ENCODE results near the gene NLN.
"Not testable (repeated sequence)": the region's sequence is repeated elsewhere in the genome, so short reads cannot be mapped to it uniquely, and the experiment has no call there.

NLN gene

DNA sequence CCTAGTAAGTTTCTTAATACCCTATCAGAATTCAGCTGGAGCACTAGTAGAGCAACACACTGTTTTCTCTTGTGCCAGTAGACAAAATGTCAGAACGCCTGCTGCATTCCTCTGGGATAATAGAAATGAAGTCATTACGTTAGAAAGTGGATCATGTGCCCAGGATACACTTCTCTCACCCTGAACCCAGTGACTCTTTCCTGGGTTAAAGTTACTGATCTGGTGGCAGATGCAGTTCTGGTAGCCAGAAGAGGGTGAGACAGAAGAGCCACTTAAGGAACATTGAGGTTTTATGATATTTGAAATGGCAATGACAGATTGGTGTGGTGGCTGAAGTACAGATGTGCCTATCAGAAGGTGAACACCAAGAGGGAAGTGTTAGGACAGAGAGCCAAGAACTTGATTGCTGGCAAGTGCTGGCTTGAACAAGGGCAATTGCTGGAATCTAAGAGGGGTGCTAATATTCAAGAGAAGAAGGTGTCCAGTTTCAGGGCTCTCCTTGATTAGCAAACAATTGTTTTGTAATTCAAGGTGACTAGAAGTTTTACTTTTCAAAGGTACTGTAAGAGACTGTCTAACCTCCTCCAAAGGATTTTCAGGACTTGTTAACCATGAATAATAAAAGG lies 110.7 kb downstream of the NLN start:
- no peak for DNase-seq (ENCODE audit: low spot score)

DNA sequence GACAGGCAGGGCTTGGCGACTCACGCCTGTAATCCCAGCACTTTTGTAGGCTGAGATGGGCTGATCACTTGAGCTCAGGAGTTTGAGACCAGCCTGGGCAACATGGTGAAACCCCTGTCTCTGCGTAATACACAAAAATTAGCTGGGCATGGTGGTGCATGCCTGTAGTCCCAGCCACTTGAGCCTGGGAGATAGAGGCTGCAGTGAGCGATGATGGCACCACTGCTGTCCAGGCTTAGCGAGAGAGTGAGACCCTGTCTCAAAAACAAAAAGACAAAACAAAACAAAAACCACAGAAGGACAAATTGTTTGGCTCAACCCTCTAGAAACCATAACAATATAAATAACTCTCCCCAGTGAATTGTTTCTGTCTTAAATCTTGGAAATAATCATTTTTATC lies 111.8 kb downstream of the NLN start:
- DNase-seq (ENCODE audit: low spot score) = no peak

DNA sequence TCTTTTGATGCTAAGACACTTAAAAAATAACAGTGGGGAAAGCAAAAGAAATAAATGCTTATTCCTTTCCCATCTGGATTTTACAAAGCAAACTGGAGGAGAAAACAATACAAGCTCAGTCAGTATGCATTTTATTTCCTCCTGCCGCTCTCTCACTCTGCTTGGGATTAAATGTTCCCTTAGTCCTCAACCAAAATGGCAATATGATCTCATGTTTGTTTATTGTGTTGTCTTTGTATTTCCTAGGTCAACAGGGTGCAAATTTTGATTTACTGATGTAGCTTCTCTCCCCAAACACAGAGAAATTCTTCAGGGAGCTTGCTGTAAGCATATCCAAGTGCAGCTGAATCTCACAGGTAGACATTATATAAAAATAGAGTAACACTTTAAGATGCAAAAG lies 112.3 kb downstream of the NLN start:
- DNase-seq (ENCODE audit: low spot score) = no peak

DNA sequence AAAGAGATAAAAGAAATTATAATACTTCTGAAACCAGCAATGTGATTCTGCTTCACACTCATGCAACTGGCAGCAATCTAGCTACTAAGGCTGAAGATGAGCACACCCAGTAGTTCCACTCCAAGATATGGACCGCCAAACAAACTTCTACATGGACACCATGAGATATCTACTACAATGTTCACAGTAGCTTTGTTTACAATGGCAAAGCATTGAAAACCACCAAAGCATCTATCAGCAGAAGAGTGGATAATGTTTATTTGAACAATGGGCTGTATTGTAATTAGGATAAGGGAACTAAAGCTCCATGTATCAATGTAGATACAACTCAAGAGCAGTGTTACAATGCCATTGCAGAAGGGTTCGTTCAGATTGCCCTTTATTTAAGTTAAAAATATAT lies 113.2 kb downstream of the NLN start:
- DNase-seq (ENCODE audit: low spot score) = no peak

DNA sequence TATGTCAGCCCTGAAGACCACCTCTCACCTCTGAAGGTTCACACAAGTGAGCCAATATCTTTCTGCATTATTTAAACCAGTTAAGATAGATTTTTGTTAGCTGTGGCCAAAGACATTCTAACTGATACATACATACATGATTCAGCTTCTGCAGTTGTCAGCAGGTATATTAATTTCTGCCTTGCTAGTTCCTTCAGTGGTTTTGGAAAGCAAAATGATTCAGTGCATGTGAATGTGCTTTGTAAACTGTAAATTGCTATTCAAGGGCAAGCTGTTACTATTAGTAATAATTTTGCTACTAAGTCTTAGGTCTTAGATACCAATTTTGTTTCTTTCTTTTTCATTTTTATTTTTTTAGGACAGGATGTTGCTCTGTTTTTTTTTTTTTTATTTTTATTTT lies 115.1 kb downstream of the NLN start:
- DNase-seq (ENCODE audit: low spot score) = no peak

DNA sequence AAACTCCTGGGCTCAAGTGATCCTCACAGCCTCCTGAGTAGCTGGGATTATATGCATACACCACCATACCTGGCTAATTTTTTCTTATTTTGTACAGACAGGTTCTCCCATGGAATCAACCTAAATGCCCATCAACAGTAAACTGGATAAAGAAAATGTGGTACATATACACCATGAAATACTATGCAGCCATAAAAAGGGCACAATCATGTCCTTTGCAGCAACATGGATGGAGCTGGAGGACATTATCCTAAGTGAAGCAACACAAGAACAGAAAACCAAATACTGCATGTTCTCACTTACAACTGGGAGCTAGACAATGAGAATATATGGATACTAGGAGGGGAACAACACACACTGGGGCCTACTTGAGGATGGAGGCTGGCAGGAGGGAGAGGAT lies 117.2 kb downstream of the NLN start:
- not testable (repeated sequence) for DNase-seq (ENCODE audit: low spot score)

DNA sequence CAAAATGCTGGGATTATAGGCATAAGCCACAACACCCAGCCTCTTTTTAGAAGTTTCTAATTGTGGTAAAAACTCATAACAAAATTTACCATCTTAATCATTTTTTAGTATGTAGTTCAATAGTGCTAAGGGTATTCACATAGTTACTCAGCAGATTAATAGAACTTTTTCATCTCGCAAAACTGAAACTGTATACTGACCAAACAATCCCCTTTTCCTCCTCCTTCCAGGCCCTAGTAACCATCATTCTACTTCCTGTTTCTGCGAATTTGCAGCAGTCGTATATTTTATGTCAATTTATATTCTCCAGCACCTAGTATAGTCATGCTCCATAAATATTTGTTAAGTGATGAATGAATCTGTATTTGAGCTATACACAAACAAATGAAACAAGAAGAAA lies 118.1 kb downstream of the NLN start:
- no peak for DNase-seq (ENCODE audit: low spot score)

DNA sequence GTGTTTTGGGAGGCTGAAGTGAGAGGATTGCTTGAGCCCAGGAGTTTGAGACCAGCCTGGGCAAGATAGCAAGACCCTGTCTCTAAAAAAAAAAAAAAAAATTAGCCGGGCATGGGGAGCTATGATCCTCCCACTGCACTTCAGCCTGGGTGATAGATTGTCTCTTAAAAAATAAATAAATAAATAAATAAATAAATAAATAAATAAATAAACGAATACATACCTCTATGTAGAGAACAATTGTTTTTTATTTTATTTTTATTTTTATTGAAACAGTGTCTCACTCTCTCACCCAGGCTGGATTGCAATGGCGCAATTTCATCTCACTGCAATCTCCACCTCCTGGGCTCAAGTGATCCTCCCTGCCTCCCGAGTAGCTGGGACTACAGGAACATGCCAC lies 122.8 kb downstream of the NLN start:
- DNase-seq (ENCODE audit: low spot score) = not testable (repeated sequence)

DNA sequence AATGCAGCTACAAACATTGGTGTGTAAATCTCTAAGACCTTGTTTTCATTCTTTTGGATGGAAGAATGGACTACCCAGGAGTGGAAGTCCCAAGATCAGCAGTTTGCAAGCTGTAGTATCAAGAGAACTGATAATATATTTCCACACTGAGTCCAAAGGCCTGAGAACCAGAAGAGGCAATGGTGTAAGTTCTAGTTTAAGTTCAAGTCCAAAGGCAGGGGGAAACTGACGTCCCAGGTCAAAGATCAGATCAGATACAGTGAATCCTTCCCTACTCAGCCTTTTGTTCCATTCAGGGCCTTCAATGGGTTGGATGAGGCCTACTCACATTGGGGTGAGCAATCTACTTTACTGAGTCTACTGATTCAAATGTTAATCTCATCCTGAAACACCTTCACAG lies 124.1 kb downstream of the NLN start:
- DNase-seq (ENCODE audit: low spot score) = no peak

DNA sequence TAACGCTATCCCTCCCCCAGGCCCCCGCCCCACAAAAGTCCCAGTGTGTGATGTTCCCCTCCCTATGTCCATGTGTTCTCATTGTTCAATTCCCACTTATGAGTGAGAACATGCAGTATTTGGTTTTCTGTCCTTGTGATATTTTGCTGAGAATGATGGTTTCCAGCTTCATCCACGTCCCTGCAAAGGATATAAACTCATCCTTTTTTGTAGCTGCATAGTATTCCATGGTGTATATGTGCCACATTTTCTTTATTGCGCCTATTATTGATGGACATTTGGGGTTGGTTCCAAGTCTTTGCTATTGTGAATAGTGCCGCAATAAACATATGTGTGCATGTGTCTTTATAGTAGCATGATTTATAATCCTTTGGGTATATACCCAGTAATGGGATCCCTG lies 125.0 kb downstream of the NLN start:
- DNase-seq (ENCODE audit: low spot score) = not testable (repeated sequence)

DNA sequence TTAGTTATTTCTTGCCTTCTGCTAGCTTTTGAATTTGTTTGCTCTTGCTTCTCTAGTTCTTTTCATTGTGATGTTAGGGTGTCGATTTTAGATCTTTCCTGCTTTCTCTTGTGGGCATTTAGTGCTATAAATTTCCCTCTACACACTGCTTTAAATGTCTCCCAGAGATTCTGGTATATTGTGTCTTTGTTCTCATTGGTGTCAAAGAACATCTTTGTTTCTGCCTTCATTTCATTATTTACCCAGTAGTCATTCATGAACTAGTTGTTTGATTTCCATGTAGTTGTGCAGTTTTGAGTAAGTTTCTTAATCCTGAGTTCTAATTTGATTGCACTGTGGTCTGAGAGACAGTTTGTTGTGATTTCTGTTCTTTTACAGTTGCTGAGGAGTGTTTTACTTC lies 127.9 kb downstream of the NLN start:
- DNase-seq (ENCODE audit: low spot score) = not testable (repeated sequence)

DNA sequence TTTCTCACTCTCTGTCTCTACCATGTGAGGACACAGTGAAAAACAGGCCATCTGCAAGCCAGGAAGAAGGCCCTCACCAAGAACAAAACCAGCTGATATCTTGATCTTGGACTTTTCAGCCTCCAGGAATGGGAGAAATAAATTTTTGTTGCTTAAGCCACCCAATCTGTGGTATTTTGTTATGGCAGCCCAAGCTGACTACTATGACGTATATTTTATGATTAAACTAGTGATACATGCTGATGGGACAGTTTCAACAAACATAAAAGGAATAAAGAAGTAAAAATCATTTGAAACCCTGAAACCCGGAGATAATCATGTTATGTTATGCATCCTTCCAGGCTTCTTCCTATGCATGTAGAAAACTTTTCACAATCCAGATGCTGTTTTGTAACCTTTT lies 132.9 kb downstream of the NLN start:
- no peak for DNase-seq (ENCODE audit: low spot score)

DNA sequence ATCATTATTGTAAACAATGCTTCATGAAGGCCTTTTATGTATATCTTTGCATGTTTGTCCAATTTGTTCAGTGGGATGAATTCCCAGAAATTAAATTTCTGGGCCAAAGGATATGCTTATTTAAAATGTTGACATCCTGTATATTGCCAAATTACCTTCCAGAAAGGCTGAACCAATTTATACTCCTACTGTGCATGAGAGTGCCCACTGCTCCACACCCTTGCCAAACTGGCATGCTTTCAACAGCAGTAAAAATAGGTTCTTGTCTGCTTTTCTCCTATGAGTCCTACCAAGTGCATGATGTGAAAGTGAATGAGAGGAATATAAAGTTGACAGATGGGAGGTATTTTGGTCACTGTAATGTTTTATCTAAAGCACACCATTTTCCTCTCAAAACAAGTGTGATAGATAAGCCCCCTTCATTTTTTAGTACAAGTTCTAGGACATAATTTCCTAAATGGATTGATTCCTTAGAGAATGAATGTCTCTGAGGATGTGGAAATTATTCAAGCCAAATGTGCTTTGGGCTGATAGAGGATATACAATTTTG lies 133.8 kb downstream of the NLN start:
- no peak for DNase-seq (ENCODE audit: low spot score)

DNA sequence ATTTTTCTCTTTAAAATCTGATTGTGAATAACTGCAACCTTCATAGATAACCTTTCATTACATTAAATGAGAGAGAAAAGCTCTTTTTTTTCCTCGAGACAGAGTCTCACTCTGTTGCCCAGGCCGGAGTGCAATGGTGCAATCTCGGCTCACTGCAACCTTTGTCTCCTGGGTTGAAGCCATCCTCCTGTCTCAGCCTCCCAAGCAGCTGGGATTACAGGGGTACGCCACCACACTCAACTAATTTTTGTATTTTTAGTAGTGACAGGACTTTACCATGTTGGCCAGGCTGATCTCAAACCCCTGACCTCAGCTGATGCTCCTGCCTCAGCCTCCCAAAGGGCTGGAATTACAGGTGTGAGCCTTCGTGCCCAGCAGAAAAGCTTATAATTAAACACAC lies 134.5 kb downstream of the NLN start:
- DNase-seq (ENCODE audit: low spot score) = no peak

DNA sequence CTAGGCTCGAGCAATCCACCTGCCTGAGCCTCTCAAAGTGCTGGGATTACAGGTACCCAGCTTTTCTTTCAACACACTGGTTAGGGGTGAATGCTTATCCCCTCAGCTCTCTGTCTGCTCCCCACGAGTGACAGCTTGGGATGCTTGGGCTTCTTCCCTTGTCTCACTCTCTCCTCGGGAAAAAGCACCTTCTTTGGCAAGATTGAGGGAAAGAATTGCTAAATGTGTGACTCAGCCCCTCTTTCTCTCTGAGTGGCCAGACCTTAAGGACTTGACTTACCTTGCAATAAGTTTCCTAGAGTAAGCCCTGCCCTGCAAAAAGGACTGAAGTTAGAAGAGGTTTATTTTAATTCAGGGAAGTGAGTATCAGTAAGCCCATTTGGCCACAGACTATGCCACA lies 136.3 kb downstream of the NLN start:
- no peak for DNase-seq (ENCODE audit: low spot score)

DNA sequence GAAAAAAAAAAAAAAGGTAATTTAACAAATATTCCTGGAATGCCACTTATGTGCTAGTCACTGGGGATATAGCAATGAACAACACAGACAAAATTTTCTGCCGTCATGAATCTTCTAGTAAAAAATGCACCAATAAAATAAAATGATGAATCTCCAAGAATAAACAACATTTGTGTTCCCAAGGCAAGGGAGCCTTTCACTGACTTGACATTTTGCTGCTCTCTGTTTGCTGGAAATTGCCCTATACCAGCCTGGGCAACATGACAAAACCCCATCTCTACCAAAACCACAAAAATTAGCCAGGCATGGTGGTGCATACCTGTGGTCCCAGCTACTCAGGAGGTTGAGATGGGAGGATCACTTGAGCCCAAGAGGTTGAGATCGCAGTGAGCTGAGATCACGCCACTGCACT lies 139.8 kb downstream of the NLN start:
- DNase-seq (ENCODE audit: low spot score) = peak; percentile 36

DNA sequence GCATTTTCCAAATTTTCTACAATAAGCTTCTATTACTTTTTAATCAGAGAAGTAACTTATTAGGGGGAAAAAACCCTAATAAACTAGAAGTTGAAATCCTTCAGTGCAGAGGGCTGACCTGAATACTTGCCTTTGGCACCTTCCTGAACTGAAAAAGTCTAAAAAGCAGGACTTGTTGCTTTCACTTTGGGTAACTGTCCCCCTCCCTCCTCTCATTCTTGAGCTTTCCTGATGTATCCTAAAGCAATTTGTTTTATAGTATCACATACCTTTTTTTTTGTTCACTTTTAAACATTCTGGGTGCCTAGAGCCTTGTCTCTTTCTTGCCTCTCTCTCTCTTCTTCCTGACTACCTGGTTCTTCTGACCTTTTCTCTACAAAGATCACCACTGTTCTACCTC lies 140.4 kb downstream of the NLN start:
- no peak for DNase-seq (ENCODE audit: low spot score)

DNA sequence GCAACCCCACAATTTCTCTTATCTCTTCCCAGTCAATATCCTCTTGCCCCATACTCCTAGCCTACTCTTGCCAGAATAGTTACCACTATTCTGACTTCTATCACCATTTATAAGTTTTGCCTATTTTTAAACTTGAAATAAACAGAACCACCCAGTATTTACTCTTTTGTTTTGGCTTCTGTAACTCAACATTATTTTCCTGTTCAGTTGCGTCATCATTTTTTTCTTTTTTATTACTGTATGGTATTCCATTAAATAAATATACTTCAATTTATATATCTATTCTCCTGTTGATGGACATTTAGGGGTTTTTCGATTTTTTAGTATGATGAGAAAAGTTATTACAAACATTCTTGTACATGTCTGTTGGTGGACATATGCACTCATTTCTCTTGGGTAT lies 141.7 kb downstream of the NLN start:
- DNase-seq (ENCODE audit: low spot score) = no peak

DNA sequence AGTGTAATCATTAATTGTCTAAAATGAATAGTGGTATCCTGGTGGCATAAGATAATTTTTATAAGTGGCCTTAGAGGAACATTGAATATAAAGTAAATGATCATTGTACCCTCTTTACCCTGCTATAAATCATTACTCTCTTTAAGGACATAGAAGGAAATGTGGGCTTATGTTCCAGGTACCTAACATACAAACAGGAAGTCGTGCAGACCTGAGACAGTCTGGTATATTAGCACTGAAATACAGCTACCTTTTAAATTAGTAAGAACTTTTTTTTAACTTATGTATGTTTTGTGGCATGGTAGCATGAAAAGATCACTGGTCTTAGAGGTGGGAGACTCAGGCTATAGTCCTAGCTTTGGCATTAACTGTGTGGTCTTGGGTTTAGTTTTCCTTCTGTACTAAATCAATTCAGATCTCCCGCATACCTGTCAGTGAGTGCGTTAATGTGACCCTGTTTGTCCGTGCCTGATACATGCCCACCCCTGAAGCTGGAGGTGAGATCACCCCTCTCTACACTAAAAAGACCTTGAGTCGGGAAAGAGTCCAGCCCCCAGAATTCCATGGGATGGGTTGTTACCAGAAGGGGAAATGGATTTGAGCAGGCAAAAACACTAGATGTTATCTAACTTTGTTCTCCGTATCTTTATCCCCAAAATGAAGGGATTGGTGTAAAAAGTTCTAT lies 145.0 kb downstream of the NLN start:
- DNase-seq (ENCODE audit: low spot score) = no peak

DNA sequence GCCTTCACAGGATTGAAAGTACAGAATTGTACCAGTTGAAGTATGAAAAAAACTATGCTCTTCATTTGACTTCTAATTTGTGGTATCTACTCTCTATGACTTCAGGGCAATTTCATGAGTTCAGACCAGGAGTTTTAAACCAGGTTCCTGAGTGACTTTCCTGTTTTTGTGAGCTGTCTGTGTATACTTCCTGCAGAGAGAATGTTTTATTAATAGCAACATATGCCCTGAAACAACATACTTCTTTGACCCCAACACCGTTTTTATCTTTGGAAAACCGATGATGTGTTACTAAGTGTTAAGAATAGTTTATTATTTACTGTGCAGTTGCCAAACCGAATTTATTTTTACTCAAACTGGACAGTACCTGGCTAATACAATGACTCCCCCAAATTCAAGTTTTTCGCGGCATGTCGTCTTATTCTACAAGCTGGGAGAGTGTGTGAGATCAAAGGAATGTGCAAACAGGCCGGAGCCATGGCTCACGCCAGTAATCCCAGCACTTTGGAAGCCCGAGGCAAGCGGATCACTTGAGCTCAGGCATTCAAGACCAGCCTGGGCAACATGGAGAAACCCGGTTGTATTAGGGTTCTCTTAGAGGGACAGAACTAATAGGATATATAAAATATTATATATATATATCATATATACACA lies 145.7 kb downstream of the NLN start:
- no peak for DNase-seq (ENCODE audit: low spot score)

DNA sequence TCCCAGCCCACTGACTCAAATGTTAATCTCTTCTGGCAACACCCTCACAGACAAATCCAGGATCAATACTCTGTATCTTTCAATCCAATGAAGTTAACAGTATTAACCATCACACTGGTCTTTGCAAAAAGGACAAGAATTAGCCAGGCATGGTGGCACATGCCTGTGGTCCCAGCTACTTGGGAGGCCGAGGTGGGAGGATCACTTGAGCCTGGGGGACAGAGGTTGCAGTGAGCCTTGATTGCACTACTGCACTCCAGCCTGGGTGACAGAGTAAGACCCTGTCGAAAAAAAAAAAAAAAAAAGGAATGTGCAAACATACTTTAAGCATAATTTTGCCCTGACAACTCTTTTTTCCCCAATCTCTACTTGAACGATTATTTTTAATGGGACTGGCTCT lies 146.5 kb downstream of the NLN start:
- no peak for DNase-seq (ENCODE audit: low spot score)

DNA sequence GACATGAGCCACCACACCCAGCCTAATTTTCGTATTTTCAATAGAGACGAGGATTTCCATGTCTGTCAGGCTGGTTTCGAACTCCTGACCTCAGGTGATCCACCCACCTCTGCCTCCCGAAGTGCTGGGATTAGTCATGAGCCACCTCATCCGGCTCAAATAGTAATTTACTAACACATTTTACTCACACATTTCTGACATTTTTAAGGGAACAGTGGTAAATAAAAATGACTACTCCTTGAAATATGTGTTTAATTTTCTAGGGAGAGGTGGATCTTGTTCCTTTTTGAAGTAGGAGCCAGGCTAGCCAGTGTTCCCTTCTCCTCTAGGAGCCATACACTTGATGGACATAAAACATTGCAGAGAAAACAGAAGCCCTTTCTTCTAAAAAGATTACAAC lies 149.2 kb downstream of the NLN start:
- DNase-seq (ENCODE audit: low spot score) = peak; percentile 17

DNA sequence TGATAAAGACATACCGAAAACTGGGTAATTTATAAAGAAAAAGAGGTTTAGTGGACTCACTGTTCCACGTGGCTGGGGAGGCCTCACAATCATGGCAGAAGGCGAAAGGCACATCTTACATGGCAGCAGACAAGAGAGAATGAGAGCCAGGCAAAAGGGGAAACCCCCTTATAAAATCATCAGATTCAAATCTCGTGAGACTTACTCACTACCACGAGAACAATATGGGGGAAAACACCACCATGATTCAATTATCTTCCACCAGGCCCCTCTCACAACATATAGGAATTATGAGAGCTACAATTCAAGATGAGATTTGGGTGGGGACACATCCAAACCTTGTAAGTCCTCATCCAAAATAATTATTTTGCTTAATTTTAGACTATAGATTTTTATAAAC lies 149.8 kb downstream of the NLN start:
- not testable (repeated sequence) for DNase-seq (ENCODE audit: low spot score)

All from SW480 (cell line).